Heart right ventricle (tissue), 16 donors: ENCODE results near the gene MADCAM1. TPM values are rescaled to one million over a fixed set of nuclear protein-coding genes. Genes with fewer than 3 reads are reported as not detected.

ENCODE experiments used
- ATAC-seq, 8 donors: fragments of 200-7000 bp; cut with Tn5 transposase; one replicate each; pipeline ENCODE4 v1.9.1; 2020; ENCODE audit warnings: mild to moderate bottlenecking in 8 of 8, moderate library complexity in 8 of 8, moderate number of reproducible peaks in 1 of 8
- DNase-seq, 2 donors: peaks; one replicate each; pipeline ENCODE4 v3.0.0-alpha.2; 2020
- H3K27ac ChIP-seq, 10 donors: fragments of 200-600 bp; sonication (generic) in 2 of 10; one replicate each; pipeline versions ENCODE4 v1.5.0 to v1.8.0; 2020 to 2022; ENCODE audit warnings: mild to moderate bottlenecking in 3 of 10
- H3K27me3 ChIP-seq, 7 donors: fragments of 200-600 bp; one replicate each; pipeline ENCODE4 v1.8.0; 2021 to 2022; ENCODE audit warnings: mild to moderate bottlenecking in 2 of 7
- H3K36me3 ChIP-seq, 9 donors: fragments of 200-600 bp; sonication (generic) in 1 of 9; one replicate each; pipeline versions ENCODE4 v1.5.0 to v1.8.0; 2020 to 2022; ENCODE audit warnings: mild to moderate bottlenecking in 2 of 9
- H3K4me1 ChIP-seq, 9 donors: fragments of 200-600 bp; sonication (generic) in 1 of 9; one replicate each; pipeline versions ENCODE4 v1.5.0 to v1.8.0; 2020 to 2022; ENCODE audit warnings: mild to moderate bottlenecking in 4 of 9
- H3K4me3 ChIP-seq, 10 donors: fragments of 200-600 bp; sonication (generic) in 2 of 10; one replicate each; pipeline versions ENCODE4 v1.5.0 to v1.8.0; 2020 to 2022; ENCODE audit warnings: mild to moderate bottlenecking in 7 of 10, moderate library complexity in 2 of 10
- H3K9me3 ChIP-seq, 11 donors: fragments of 200-600 bp in 10 of 11; sonication (generic) in 2 of 11; one replicate each; pipeline versions ENCODE4 v1.5.0 to v1.8.0; 2013 to 2022; ENCODE audit warnings: mild to moderate bottlenecking in 2 of 11, control low read depth in 1 of 11, moderate library complexity in 1 of 11
- WGBS, 2 donors: extraction: QIAGEN DNeasy Blood & Tissue Kit; methylation state at CpG; one replicate each; pipeline ENCODE4 v1.1.7; 2013; ENCODE audit warnings: inconsistent platforms in 1 of 2; 5-methylcytosine and 5-hydroxymethylcytosine counted together
- intact Hi-C, 10 donors: fragments of 100-400 bp; cut with DNase I; formaldehyde crosslinking; loops; one replicate each; pipeline versions ENCODE4 v1.11.1 to v1.14.2; 2022
- polyA plus RNA-seq, 2 donors: library from polyadenylated mRNA; stranded (reverse); fragments of 200-250 nt; gene quantifications; one replicate each; pipeline ENCODE4 v1.2.3, GENCODE V29; 2013
- total RNA-seq, 10 donors: library from RNA; stranded (reverse); fragmentation: NEBNext Ultra II Directional in 3 of 10; extraction: Animal tissue kit (Norgen Biotek cat#: 25700) in 3 of 10; gene quantifications; one replicate each; pipeline versions ENCODE4 v1.2.1 to v1.2.4, GENCODE V29; 2021 to 2023
- TF ChIP-seq, protein P1 (sequence below), 9 donors: fragments of 200-600 bp; sonication (generic) in 2 of 9; IDR thresholded peaks; one replicate each; pipeline versions ENCODE4 v1.5.0 to v1.8.0; 2021 to 2022; ENCODE audit warnings: antibody characterized with exemption in 9 of 9, mild to moderate bottlenecking in 5 of 9, moderate library complexity in 1 of 9
- donor health status: Arrhythmogenic right ventricular cardiomyopathy.
- donor health status: ischemic (EF 13 %, LVEDD 7.1; RV severe dilation, severe dysfunction).
- donor health status: healthy with polysubstance abuse.
- donor health status: DM: no; HTN: yes; CAD: no.
- donor health status: DM: no; HTN: no; CAD: no.
- donor health status: ischemic (EF 25% LVEDD 6.9; RV normal size, moderate dysfunction).
- donor health status: ischemic (EF 25% LVEDD 5.7; RV mildly dilated, moderate dysfunction).
- donor health status: healthy.
- donor health status: DM: yes; HTN: yes; CAD: no.
- donor health status: Ischemic cardiomyopathy.
- donor health status: ischemic (EF 35%, LVEDD 5.7; RV mildly dilated, moderate dysfunction).
- donor health status: nonischemic (EF 11% LVEDD 7.7; RV severe dilation, severe dysfunction).
- donor health status: DM: yes; HTN: yes; CAD: no.
- donor health status: PGD.
- donor health status: ischemic (EF 29% LVEDD 5.4; RV normal size, mild dysfunction).
- donor health status: nonischemic (EF 23%, LVEDD 6.1; RV moderate dilation, normal function).

MADCAM1 gene
- total and polyA plus RNA-seq, 12 donors = 0.09 to 0.80 (median 0.17) TPM; not detected in 1

GRCh38 chr19:464208-464545, 32.1 kb upstream of the MADCAM1 start:
- Histone ChIP-seq H3K9me3 (no peaks in the 10 kb centered on the region), H3K27ac (no peak overlapping the region), H3K27me3 (peaks cover 0 to 30% (median 0%) of the 10 kb centered on the region in 7 donors), H3K4me1 (peaks cover 0 to 19% (median 17%) of the 10 kb centered on the region in 9 donors), H3K4me3 (no peak overlapping the region), H3K36me3 (no peaks in the 10 kb centered on the region)
- DNase-seq (no peak), ATAC-seq (no peak)
- WGBS, 2 donors = 90 to 93% methylated on average over 9 of the region's 9 CpGs
- TF ChIP-seq, protein P1, sequence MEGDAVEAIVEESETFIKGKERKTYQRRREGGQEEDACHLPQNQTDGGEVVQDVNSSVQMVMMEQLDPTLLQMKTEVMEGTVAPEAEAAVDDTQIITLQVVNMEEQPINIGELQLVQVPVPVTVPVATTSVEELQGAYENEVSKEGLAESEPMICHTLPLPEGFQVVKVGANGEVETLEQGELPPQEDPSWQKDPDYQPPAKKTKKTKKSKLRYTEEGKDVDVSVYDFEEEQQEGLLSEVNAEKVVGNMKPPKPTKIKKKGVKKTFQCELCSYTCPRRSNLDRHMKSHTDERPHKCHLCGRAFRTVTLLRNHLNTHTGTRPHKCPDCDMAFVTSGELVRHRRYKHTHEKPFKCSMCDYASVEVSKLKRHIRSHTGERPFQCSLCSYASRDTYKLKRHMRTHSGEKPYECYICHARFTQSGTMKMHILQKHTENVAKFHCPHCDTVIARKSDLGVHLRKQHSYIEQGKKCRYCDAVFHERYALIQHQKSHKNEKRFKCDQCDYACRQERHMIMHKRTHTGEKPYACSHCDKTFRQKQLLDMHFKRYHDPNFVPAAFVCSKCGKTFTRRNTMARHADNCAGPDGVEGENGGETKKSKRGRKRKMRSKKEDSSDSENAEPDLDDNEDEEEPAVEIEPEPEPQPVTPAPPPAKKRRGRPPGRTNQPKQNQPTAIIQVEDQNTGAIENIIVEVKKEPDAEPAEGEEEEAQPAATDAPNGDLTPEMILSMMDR (IDR thresholded peaks at IDR 0.05) = no peak
- intact Hi-C loops = no loop called here

DNA sequence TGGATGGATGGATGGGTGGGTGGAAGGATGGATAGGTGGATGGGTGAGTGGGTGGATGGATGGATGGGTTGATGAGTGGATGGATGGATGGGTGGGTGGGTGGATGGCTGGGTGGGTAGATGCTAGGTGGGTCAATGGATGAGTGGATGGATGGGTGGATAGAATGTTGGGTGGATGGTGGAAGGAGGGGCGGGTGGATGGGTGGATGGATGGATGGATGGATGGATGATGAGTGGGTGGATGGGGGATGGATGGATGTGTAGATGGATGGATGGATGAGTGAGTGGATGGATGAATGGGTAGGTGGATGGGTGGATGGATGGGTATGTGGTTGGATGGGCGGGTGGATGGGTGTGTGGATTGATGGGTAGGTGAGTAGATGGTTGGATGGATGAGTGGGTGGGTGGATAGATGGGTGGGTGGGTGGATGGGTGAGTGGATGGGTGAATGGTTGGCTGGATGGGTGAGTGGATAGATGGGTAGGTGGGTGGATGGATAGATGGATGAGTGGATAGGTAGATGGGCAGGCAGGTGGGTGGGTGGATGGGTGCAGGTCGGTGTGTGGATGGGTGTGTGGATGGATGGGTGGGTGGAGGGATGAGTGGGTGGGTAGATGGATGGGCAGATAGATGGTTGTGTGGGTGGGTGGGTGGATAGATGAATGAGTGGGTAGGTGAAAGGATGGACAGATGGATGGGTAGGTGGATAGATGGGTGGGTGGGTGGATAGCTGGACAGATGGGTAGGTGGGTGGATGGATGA, 31.1 kb upstream of the MADCAM1 start:
- no peak for ATAC-seq
- Histone ChIP-seq H3K4me1 (peaks cover 0 to 14% (median 12%) of the 10 kb centered on the region in 9 donors), H3K27me3 (peaks cover 0 to 22% (median 0%) of the 10 kb centered on the region in 7 donors), H3K27ac (no peak overlapping the region), H3K9me3 (no peaks in the 10 kb centered on the region), H3K36me3 (no peaks in the 10 kb centered on the region), H3K4me3 (no peak overlapping the region)
- 97% methylated on average over 3 of the region's 3 CpGs for WGBS, 2 donors
- intact Hi-C loops = no loop called here
- TF ChIP-seq, protein P1 (IDR thresholded peaks at IDR 0.05) = no peak
- no peak for DNase-seq

- Histone ChIP-seq H3K4me3 (no peak overlapping the region), H3K36me3 (no peaks in the 10 kb centered on the region), H3K9me3 (no peaks in the 10 kb centered on the region), H3K27me3 (peaks cover 0 to 4% (median 0%) of the 10 kb centered on the region in 7 donors), H3K4me1 (no peaks in the 10 kb centered on the region), H3K27ac (no peak overlapping the region)
- no peak for DNase-seq
- no peak for ATAC-seq
- intact Hi-C loops = no loop called here
- 79 to 84% methylated on average over 11 of the region's 11 CpGs for whole genome bisulfite sequencing, 2 donors
- TF ChIP-seq, protein P1 (IDR thresholded peaks at IDR 0.05) = no peak
Observed at GRCh38 chr19:467554-467953, 28.7 kb upstream of the MADCAM1 start.

DNA sequence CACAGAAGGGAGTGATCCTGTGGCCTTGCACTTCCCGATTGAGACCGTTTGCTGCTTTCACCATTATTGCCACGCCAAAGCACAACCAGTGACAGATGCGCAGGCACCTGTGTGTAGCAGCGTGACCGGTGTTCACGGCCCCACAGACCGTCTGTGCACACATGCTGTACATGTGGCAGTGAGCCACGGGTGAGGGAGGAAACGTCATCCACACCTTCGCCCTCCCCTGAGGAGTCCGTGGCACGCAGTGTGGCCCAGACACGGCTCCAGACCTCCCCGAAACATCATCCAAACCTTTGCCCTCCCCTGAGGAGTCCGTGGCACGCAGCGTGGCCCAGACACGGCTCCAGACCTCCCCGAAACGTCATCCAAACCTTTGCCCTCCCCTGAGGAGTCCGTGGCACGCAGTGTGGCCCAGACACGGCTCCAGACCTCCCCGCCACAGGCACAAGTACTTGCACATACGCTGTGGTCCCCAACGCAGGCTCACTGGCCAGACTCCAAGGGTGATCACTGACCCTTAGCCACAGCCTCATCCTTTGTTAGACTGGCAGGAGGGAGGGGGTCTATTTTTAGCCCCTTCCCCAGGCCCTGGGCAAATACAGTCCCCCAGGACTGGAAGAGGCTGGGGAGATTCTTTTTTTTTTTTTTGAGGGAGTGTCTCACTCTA, 27.6 kb upstream of the MADCAM1 start:
- no peak overlapping the region for H3K4me3 ChIP-seq
- no peaks in the 10 kb centered on the region for H3K36me3 ChIP-seq
- no peaks in the 10 kb centered on the region for H3K4me1 ChIP-seq
- DNase-seq (no peak), ATAC-seq (no peak)
- 76 to 79% methylated on average over 27 of the region's 27 CpGs for WGBS, 2 donors
- TF ChIP-seq, protein P1 (IDR thresholded peaks at IDR 0.05) = no peak
- H3K9me3 ChIP-seq = no peaks in the 10 kb centered on the region
- H3K27me3 ChIP-seq = no peaks in the 10 kb centered on the region
- intact Hi-C loops = no loop called here
- no peak overlapping the region for H3K27ac ChIP-seq
